ENCODE data around the gene BZW1.

Gene BZW1

DNA sequence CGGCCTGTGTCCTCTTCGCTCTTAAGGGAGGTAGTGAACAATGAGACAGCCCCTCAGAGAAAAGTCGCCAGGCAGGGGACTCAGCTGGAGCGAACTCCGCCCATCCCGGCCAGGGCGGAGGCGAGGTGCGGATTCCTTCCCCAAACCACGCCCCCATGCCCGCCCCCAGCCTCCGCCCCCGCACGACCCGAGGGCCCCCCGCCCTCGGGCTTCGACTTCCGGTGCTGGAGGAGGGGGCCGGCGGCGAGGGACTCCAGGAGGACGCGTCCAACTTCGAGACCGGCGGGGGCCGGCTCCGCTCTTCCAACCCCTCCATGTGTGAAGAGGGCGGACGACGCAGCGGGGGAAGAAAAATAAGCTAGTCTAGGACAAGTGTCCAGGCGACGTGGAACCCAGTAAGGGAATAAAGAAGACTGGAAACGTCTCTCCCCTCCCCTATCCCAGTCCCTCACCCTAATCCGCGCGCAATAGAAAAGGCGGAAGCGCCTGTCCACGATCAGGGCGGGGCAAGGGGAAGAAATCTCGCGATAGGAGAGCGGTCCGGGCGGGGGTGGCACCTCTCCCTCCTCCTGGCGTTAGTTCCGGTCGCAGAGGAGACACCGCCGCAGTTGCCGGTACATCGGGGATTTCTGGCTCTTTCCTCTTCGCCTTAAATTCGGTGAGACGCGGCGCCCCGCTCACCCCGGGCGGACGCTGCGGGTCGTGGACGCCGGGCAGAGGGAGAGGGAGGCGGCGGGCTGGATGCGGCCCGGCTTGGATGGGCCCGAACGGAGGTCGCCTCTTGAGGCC, at the start of gene BZW1:
BZW1 (plus strand) TSS at position 578 of the 789 bp plus-strand sequence. CDS start 1,308 bp downstream, outside the sequence.
- DNase-seq (ENCODE audit: low read depth), result peak; percentile 96

DNA sequence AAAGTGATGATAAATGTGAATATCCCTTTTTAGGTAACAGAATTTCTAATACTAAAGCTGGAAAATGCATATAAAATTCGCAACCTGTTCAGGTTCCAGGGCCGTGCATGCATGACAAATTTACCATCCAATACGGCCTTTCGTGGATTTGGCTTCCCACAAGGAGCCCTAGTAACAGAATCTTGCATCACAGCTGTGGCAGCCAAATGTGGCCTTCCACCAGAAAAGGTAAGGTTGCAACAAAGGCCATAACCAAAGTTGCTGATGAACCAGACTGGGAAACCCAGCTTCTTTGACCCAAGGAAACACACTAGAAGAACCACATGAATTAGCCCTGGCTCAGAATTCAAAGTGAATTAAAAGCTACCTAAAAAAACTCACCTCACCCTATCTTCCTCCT, 49.6 kb upstream of the BZW1 start:
- DNase-seq (ENCODE audit: low read depth), result no peak

DNA sequence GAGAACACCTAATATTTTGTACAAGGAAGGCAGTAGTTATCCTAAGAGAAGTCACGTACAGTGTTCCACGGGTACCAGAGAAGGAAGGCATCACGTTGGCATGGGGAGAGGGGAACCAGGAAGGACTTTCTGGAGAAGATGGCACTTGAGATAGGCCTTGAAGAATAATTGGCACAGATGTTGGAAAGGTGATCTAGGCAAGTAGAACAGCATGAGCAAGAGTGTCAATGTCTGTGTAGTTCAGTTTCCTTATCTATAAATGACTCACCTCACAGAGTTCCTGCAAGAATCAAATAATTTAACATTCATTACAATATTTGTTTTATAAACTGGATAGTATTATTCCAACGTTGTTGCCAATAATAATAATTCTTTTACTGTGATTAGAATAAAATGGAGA, 48.3 kb upstream of the BZW1 start:
- DNase-seq (ENCODE audit: low read depth), result no peak

DNA sequence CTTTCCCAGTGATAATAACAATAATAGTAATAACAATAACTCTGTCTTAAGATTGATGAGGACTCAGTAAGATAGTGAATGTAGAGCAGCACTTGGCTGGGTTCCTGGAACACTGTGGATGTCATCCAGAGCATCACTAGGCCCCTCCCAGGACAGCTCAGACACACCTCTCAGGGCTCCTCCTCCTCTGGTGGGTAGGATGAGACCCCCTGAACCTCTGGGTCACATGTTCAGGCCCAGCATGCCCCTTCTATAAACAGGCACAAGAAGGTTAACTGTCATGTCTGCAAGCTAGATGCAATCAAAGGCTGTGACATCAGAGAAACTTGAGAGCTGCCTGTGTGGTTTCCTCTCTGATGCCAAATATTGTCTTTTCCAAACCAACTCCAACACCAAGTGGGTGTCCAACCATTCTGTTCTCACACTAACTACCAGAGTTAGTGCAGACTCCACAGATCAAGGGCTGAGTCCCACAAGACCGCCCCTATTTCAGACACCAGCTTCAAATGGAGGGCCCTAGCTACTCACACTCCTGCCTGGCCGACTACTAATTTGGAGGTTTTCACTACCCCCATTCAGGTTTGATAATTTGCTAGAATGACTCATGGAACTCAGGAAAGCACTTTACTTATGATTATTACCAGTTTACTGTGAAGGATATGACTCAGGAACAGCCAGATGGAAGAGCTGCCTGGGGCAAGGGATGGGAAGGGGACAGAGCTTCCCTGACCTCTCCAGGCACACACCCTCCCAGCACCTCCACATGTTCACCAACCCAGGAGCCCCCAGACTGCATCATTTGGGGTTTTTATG, 46.4 kb upstream of the BZW1 start:
- peak; percentile 84 for DNase-seq (ENCODE audit: low read depth)

DNA sequence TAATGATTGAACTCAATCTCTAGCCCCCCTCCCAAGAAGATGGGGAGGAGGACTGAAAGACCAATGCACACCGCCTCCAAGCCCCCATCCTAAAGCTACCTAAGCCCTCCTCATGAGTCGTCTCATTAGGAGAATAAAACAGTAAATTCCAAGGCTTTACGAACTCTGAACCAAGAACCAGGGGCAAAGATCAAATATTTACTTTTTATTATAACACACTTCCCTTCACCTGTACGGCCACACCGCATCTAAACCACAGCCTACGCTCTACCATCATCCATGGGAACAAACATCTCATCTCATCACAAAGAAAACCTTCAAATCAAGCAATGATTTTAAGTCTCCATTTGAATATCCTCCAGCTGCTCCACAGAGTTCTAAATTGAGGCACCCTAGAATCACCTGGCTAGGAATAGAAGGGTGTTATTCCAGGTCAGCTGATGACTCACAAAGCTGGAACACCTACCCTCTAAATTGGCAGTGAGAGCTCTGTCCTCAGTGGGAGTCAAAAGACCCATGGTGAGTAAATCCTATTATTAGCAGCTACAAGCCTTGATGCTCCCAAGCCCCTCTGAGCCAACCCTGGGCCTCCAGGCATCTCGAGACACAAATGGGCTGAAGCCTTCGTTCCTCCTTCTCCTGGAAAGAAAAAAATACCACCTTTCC, 45.6 kb upstream of the BZW1 start:
- no peak for DNase-seq (ENCODE audit: low read depth)

DNA sequence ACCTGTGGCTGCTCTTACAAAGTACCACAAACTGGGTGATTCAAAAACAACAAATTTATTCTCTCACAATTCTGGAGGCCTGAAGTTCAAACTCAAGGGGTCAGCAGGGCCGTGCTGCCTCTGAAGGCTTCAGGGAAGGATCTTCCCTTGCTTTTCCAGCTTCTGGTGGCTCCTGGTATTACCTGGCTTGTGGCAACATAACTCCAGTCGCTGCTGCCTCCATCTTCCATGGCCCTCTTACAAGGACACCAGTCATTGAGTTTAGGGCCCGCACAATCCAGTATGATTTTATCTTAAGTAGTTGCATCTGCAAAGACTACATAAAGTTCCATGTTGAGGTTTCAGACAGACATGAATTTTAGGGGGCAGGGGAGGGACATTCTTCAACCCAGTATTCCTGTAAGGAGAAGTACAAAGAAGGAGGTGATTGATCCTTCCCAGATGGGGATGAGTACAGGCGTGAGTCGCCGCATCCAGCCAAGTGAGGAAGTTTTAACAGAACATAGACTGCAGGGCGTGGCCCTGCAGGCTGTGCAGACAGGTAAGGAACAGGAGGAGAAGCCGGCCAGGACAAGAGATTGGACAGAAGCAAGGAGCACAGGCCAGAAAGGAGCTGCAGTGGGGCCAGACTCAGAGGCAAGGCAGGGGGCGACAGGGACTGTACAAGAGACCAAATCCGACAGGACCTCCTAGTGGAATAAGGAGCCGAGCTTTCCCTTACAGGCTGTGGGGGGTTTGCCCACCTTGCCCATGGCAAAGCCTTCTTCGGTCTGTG, 44.4 kb upstream of the BZW1 start:
- DNase-seq (ENCODE audit: low read depth), result no peak

DNA sequence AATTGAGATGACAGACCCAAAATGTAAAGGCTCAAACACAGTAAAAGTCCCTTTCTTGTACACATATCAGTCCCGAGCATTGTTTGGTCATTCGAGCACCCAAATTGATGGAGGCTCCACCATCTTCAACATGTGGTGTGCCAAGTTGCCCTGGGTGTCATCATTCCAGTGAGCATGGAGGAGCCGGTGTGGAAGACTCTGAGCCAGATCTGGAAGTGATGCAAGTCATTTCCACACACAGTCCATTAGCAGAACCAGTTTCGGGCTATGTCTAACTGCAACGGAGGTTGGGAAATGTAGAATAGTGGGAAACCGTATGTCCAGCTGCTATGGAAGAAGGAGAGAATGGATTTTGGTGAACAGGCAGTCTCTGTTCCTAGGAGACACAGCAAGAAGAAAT, 40.9 kb upstream of the BZW1 start:
- no peak for DNase-seq (ENCODE audit: low read depth)

DNA sequence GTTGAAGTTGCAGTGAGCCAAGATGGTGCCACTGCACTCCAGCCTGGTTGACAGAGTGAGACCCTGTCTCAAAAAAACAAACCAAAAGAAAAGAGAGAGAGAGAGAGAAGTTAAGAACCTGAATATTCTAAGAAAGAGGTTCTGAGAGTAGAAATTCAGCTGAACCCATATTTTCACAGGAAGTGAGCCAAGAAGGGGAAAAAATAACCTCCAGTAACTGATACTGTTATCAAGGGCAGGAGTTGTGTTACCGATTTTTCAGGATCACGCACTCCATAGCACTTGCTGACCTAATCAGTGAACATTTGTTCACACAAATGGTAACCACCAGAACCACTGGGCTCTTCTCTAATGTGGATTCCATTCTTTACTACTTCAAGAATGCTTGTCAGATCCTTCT, 39.1 kb upstream of the BZW1 start:
- DNase-seq (ENCODE audit: low read depth), result no peak

DNA sequence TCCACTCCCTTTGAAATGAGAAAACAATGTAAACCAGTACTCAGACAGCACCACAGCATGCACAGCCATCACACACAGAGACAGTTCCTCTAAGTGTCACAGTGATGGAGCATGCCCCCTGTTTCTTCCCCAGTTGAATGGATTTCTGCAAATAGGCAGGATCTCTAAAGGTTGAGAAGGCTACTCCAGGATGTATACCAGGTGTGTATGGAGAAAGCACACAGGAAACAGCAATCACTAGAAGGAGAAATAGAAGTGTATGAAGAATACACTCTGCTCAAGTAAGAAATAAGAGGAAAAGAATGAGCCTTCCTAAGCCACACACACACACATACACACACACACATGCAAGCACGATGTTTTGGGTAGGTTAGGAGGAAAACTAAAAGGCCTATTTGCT, 38.6 kb upstream of the BZW1 start:
- no peak for DNase-seq (ENCODE audit: low read depth)

DNA sequence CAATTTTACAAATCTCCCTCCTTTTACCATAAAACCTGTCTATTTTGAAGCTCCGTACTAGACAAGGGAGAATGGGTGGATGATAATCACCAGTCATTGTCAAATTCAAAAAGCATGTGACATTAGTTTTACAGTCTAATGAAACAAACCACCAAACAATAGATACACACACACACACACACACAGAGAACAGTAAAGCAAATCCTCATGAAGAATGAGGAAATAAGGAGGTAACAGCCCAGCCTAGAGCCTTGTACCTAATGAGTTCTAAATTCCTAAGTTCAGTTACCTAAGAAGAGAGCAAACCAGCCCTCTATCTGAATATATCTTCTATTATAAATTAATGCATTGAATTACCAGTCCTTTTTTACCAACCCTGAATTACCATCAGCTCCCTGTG, 36.8 kb upstream of the BZW1 start:
- no peak for DNase-seq (ENCODE audit: low read depth)

DNA sequence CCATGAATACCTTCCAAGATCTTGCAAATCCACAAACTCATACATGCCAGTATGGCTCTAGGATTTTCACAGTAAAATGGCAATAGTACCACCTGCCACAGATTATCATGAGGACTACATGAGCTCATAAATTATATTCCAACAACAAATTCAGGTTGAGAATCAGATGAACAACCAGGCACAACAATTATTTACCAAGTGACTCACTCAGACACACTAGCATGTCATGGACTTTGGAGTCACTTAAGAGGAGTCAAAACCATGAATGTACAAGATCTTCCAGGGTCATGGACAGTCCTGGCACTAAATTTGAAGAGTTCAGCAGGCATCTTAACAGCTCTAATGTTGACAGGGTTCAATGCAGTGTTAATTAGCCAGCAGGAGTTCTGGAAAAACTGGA, 34.4 kb upstream of the BZW1 start:
- DNase-seq (ENCODE audit: low read depth), result no peak

DNA sequence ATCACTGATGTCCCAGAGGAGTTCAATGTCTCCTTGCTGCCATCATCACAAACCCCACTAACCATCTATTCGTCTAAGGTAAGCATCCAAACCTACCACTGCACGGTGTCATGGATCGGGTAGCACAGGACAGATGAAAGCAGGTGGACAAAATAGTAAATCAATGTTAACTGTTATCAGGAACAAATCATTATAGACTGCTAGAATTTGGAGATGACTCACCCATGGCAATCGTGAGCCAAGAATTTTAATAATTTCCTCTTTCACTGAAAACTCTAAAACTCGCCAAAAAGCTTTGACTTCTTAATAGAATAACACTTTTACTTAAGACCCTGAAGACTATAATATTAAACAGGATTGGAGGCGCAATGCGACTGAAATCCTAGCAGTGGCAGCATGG, 33.7 kb upstream of the BZW1 start:
- DNase-seq (ENCODE audit: low read depth), result no peak

DNA sequence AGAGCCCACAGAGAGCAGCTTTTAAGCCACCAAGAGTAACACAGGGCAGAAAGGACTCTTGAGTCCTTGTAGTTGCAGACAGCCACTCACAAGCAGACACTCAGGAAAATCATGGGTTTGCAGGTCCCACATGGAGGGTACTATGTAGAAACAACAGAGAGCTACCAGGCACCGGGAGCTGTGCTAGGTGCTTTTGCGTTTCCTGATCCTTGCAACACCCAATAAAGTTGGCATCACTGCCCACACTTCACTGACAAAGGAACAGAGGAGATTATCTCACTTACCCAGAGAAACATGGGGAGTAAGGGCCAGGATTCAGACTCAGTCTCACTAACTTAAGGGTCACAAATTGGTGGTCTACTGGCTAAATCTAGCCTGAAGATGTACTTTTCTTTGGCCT, 32.5 kb upstream of the BZW1 start:
- DNase-seq (ENCODE audit: low read depth), result no peak

DNA sequence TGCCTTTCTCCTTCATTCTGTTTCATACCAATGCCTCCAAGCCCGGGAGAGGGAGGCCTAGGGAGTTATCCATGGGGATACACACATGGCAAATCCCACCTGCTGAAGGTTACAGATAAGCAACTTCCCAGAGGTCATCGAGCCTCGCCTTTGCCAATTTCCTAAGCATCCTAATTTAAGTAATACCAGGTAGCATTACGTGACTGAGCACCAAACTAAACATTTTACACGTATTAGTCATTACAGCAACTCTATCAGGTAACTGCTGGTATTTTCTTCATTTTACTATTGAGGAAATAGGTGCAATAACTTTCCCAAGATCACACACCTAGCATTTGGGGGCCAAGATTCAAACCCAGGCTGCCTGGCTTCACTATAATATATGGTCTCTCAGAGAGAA, 30.1 kb upstream of the BZW1 start:
- no peak for DNase-seq (ENCODE audit: low read depth)

DNA sequence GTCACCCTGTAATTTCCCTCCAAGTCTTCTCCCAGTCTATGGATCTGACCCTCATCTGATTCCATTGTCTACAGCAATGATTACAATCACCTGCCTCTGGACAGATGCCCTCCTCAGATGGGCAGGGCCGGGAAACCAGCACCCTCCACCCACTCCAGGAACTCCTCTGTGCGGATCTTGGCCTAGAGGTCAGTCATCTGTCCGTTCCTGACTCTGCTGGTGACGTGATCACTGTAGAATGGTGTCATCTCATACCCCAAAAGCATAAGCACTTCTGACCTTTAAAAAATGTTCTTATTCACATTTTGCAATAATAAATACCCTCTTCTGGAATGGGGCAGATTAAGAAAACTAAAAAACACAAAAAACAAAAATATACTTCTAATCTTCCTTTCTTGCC, 29.5 kb upstream of the BZW1 start:
- DNase-seq (ENCODE audit: low read depth), result no peak

DNA sequence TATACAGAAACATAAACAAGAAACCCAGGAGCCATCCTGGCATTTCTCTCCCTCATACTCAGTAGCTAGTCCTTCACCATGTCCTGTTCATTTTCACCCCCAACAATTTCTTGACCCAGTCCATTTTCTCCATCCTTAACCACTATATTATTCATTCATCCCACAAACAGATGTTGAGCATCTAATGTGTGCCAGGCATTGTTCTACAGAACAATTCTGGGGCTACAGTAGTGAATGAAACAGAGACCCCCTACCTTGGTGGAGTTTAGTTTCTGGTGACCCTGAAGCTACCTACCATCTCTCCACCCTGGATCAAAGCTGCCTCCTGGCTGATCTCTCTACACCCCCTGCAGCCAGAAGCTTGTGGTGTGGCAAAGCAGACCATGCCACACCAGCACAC, 27.5 kb upstream of the BZW1 start:
- no peak for DNase-seq (ENCODE audit: low read depth)

DNA sequence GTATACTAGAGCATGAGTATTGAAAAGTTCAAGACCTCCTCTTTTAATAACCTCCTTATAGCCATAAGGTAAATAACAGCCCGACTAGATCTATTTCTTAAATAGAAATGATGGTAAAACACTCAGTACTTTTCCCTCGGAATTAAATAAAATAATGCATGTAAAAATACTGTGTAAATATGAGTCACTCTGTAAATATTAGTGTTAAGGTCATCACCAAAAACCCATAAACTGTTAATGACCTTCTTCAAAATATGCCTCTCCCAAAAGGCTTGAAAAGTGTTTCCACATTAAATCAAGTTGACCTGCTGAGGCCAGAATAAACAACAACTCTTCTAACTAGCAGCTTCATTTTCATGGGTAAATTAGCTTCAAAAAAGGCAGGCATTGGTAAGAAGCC, 25.3 kb upstream of the BZW1 start:
- no peak for DNase-seq (ENCODE audit: low read depth)

DNA sequence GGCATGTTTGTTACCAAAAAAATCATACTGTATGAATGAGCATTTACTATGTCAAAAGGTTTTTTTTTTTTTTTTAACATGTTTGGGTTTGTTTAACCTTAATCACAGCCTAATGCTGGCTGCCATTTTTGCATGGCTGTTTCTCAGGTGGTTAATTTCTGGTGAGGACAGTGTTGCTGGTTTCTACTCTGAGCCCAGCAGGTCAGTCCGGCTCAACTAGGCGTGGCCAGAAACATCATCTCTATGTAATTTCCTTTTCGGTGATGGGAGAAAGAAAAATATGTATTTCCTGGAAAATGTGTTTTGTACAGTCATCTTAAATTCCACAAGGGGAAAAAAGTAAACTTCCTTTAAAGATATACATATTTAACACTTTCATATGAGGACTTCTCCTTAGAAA, 24.9 kb upstream of the BZW1 start:
- peak; percentile 35 for DNase-seq (ENCODE audit: low read depth)

DNA sequence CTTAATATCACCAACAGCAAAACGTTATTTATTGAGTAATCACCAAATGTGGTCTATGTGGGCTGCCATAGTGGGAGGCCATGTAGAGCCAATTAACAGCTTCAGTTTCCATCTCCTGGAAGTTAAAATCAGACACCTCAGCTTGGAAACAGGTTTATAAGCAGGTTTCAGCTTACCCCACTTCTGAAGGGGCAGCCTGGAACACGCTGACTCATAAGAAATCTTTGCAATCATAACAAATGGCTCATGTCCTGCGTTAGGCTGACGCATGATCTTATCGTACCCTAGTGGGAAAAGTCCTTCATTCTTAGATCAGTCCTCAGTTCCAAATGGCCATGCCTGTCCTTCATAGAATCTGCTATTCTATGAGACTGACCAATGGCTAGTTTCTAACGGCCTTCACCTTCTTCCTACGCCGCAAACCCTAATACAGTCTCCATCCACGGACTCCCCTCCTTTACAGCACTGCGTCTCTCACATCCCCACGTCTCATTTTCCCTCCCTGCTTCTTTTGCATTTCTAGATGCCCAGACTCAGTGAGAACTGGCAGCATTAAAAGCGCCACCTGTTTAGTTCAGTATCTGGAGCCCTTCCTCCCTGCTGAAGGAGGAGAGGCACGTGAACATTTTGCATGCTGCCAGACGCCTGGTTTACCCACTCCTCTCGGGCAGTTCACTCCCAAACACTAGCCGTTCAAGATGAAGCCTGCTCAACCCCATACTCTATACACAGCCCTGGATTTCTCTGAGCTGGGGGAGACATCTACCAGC, 24.2 kb upstream of the BZW1 start:
- DNase-seq (ENCODE audit: low read depth), result peak; percentile 66

DNA sequence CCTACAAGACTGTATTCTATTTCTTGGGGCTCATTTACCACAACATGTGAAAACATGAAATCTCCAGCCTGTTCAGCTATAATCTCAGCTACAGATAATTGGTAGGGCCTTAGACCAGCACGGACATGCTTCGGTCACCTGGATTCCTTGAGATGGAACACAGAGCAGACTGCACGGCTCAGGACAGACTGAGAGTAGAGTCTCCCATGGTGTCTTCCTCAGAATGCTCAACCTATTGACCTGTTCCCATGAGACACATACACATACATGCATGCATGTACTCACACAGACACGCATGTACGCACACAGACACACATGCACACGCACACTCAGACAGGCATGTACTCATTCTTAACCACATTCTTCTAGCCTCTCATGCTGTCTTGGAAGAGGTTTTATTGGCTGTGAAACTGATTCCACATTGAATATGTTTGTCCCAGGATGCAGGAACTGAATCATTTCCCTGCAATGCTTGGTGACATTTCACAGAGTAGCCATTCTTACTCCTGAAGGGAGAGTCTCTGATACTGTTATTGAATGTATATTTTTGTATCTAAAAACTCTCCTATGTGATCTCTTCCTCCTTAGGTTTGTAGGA, 23.5 kb upstream of the BZW1 start:
- DNase-seq (ENCODE audit: low read depth), result peak; percentile 47

DNA sequence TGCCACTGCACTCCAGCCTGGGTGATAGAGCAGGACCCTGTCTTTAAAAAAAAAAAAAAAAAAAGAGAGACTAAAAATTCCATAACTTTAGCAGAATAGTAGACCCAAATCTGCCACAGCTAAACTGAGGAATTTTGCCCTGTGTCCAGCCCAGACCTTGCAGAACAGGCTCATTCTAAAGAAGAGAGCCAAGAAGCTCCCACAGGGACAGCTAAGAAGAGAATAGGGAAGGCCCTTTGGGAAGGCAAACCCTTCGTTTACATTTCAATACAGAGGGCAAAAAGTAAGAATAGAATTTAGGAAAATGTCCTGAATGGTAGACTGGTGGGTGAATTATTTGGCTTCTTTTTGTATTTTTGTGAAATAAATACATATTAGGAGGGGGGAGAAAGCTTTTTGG, 21.5 kb upstream of the BZW1 start:
- DNase-seq (ENCODE audit: low read depth), result no peak

All from GM04504 (cell line).